HG03565 (cell line): ENCODE measurements around the gene NR3C1.

Source experiments
- ATAC-seq: cut with Tn5 transposase; IDR thresholded peaks from one replicate; pipeline ENCODE4 v1.9.1; 2021; ENCODE audit warnings: mild to moderate bottlenecking, moderate library complexity; ENCODE audit not compliant: unreplicated experiment

NR3C1 gene

GRCh38 chr5:143267186-143267585, 136.3 kb downstream of the NR3C1 start:
- no peak for ATAC-seq

- ATAC-seq = no peak
Measured at GRCh38 chr5:143265995-143266394, 137.5 kb downstream of the NR3C1 start.

- no peak for ATAC-seq
Measured at GRCh38 chr5:143263272-143263810, 140.1 kb downstream of the NR3C1 start.

- ATAC-seq = peak; percentile 83
Measured at GRCh38 chr5:143262393-143263174, 140.9 kb downstream of the NR3C1 start.

- no peak for ATAC-seq
Measured at GRCh38 chr5:143261748-143262392, 141.6 kb downstream of the NR3C1 start.

GRCh38 chr5:143259254-143259605, 144.3 kb downstream of the NR3C1 start:
- ATAC-seq = no peak

GRCh38 chr5:143258559-143259253, 144.8 kb downstream of the NR3C1 start:
- no peak for ATAC-seq

GRCh38 chr5:143254819-143255218, 148.7 kb downstream of the NR3C1 start:
- ATAC-seq = no peak

- ATAC-seq = no peak
Measured at GRCh38 chr5:143251946-143252345, 151.5 kb downstream of the NR3C1 start.

- peak; percentile 77 for ATAC-seq
Measured at GRCh38 chr5:143251190-143251589, 152.3 kb downstream of the NR3C1 start.

- ATAC-seq = no peak
Measured at GRCh38 chr5:143249851-143250250, 153.6 kb downstream of the NR3C1 start.

- no peak for ATAC-seq
Measured at GRCh38 chr5:143248822-143249579, 154.5 kb downstream of the NR3C1 start.

- no peak for ATAC-seq
Measured at GRCh38 chr5:143248391-143248790, 155.1 kb downstream of the NR3C1 start.

GRCh38 chr5:143247134-143247815, 156.2 kb downstream of the NR3C1 start:
- ATAC-seq = no peak

GRCh38 chr5:143245929-143246561, 157.4 kb downstream of the NR3C1 start:
- no peak for ATAC-seq

- no peak for ATAC-seq
Measured at GRCh38 chr5:143244990-143245389, 158.5 kb downstream of the NR3C1 start.

- no peak for ATAC-seq
Measured at GRCh38 chr5:143244000-143244736, 159.3 kb downstream of the NR3C1 start.

- no peak for ATAC-seq
Measured at GRCh38 chr5:143243103-143243502, 160.4 kb downstream of the NR3C1 start.

GRCh38 chr5:143241892-143242291, 161.6 kb downstream of the NR3C1 start:
- ATAC-seq = no peak
